ENCODE results near the gene IQCK.

- TF ChIP-seq CTCF (conservative IDR thresholded peaks at IDR 0.05 in 1 of 2, IDR thresholded peaks at IDR 0.05 in 1 of 2; ENCODE audit: low read depth in 1 of 2, low read length in 2 of 2) (no peak), EZH2 (IDR thresholded peaks at IDR 0.05; ENCODE audit: low read length, missing control alignments) (no peak)
These were observed 31.6 kb downstream of the IQCK start for GRCh38 chr16:19749571-19750080.

Measured in fibroblast of lung (primary cell).